ENCODE results near the gene RERG.

RERG gene

GRCh38 chr12:15208871-15209656 is 12.2 kb downstream of the RERG start:
- no peaks in the 10 kb centered on the region for H3K9me3 ChIP-seq (ENCODE audit: control insufficient read depth, low read length)
- no peaks in the 10 kb centered on the region for H3K27me3 ChIP-seq (ENCODE audit: control insufficient read depth, insufficient read depth, low read length)
- no peak for TF ChIP-seq CTCF (IDR thresholded peaks at IDR 0.05)
- no peak overlapping the region for H3K4me2 ChIP-seq (ENCODE audit: low read length)
- H2AFZ ChIP-seq, result no peak overlapping the region
- H3K4me3 ChIP-seq (ENCODE audit: low read depth, low read length), result no peak overlapping the region
- no peak overlapping the region for H3K9ac ChIP-seq
- H3K4me1 ChIP-seq, result peaks cover 14% of the 10 kb centered on the region
- H3K79me2 ChIP-seq, result peaks cover 3% of the 10 kb centered on the region
- peak overlapping the region; percentile 5 for H3K27ac ChIP-seq
- no peaks in the 10 kb centered on the region for H3K36me3 ChIP-seq (ENCODE audit: control insufficient read depth, insufficient read depth, low read length)

- Histone ChIP-seq H3K4me2 (ENCODE audit: low read length) (no peak overlapping the region), H3K27ac (no peak overlapping the region), H3K27me3 (ENCODE audit: control insufficient read depth, insufficient read depth, low read length) (no peaks in the 10 kb centered on the region), H2AFZ (no peak overlapping the region), H3K79me2 (peaks cover 3% of the 10 kb centered on the region), H3K4me1 (peaks cover 14% of the 10 kb centered on the region), H3K9ac (no peak overlapping the region), H3K4me3 (ENCODE audit: low read depth, low read length) (no peak overlapping the region), H3K36me3 (ENCODE audit: control insufficient read depth, insufficient read depth, low read length) (no peaks in the 10 kb centered on the region), H3K9me3 (ENCODE audit: control insufficient read depth, low read length) (no peaks in the 10 kb centered on the region)
- peak; percentile 37 for TF ChIP-seq CTCF (IDR thresholded peaks at IDR 0.05)
Observed at GRCh38 chr12:15208140-15208539, 13.1 kb downstream of the RERG start.

DNA sequence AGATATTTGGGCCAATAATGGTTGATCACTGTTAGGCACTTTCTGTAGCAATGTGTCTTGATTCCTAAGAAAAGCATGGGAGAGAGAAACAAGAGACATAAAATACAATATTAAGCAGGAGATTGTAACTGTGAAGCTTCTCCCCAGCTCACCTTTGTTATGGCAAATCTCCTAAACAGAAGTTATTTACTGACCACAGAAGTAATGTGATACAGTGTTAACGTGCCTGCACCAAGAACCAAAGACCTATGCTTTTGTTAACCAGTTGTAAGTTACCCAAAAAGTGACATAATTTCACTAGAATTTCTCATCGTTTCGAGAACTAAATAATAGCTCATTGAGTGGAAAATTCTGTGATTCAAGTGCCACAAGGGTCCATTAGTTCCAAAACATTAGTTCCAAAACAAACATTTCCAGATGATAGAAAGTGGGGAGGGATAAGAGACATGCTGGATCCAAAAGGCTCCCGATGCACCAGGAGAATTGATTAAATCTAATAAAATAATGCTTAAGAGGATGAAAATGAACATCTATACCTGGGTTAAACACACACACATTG is 14.3 kb downstream of the RERG start:
- Histone ChIP-seq H3K9ac (no peak overlapping the region), H3K36me3 (ENCODE audit: control insufficient read depth, insufficient read depth, low read length) (no peaks in the 10 kb centered on the region), H3K9me3 (ENCODE audit: control insufficient read depth, low read length) (no peaks in the 10 kb centered on the region), H3K27ac (peak overlapping the region; percentile 35), H3K4me3 (ENCODE audit: low read depth, low read length) (no peak overlapping the region), H2AFZ (peak overlapping the region; percentile 2), H3K79me2 (peaks cover 5% of the 10 kb centered on the region), H3K27me3 (ENCODE audit: control insufficient read depth, insufficient read depth, low read length) (no peaks in the 10 kb centered on the region), H3K4me2 (ENCODE audit: low read length) (no peak overlapping the region), H3K4me1 (peaks cover 14% of the 10 kb centered on the region)
- no peak for TF ChIP-seq CTCF (IDR thresholded peaks at IDR 0.05)

GRCh38 chr12:15206338-15206737 is 14.9 kb downstream of the RERG start:
- Histone ChIP-seq H3K9me3 (ENCODE audit: control insufficient read depth, low read length) (no peaks in the 10 kb centered on the region), H3K79me2 (peaks cover 5% of the 10 kb centered on the region), H3K27me3 (ENCODE audit: control insufficient read depth, insufficient read depth, low read length) (no peaks in the 10 kb centered on the region), H3K9ac (no peak overlapping the region), H3K36me3 (ENCODE audit: control insufficient read depth, insufficient read depth, low read length) (no peaks in the 10 kb centered on the region), H3K4me3 (ENCODE audit: low read depth, low read length) (no peak overlapping the region), H2AFZ (no peak overlapping the region), H3K27ac (peak overlapping the region; percentile 35), H3K4me2 (ENCODE audit: low read length) (no peak overlapping the region), H3K4me1 (peaks cover 14% of the 10 kb centered on the region)
- TF ChIP-seq CTCF (IDR thresholded peaks at IDR 0.05), result no peak

Measured in parathyroid adenoma (tissue), 2 donors.